Measurements from ENCODE around the gene RGL2. TPM values are rescaled to one million over a fixed set of nuclear protein-coding genes. Genes with fewer than 3 reads are reported as not detected.
"Not testable (repeated sequence)": the region's sequence is repeated elsewhere in the genome, so short reads cannot be mapped to it uniquely, and the experiment has no call there.

Gene RGL2
- total RNA-seq, 1 donor from 2014 or later = 112 TPM

DNA sequence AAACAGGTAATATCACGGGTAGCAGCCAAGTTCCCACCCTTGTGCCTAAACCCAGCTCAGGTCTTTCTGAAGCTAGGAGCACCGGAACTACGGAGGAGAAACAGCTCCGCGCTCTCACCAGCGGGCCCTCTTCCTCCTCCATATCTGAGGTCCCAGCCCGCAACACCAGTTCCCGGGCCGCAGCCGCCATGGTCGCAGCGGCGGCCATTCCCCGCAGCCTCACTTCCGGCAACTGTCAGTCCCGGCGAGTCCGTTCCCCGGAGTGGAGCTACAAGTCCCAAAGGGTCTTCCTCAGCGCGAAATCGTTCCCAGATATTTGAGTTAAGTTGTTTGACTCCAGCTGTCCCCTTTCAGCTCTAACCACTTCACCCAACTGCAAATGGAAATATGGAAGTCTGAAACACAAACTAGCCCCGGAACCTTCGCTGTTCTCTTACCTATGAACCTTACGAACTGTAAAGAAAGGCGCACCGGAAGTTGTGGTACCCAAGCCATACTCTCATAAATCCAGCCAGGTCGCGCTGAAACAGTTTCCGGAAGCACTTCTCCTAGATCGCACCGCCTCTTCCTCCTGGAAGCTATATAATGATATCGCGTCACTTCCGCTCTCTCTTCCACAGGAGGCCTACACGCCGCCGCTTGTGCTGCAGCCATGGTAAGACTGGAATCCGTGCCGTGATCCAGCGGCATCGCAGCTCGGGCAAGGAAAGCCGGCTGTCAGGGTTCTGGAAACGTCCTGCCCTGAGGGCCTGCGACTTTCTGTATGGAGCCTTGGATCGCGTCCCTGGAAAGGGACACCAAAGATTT, 27.1 kb downstream of the RGL2 start, which contains the start of the genes RPS18 and VPS52:
TSS of gene RPS18 (plus strand) at position 608 of the 807 bp plus-strand sequence. CDS start at position 653, 45 bp downstream.
TSS of gene VPS52 (minus strand) at position 409 of the 807 bp plus-strand sequence. CDS start at position 208, 201 bp downstream.
- H3K36me3 Mint-ChIP-seq = peaks cover 23% of the 10 kb centered on the region
- TF ChIP-seq, protein P1, sequence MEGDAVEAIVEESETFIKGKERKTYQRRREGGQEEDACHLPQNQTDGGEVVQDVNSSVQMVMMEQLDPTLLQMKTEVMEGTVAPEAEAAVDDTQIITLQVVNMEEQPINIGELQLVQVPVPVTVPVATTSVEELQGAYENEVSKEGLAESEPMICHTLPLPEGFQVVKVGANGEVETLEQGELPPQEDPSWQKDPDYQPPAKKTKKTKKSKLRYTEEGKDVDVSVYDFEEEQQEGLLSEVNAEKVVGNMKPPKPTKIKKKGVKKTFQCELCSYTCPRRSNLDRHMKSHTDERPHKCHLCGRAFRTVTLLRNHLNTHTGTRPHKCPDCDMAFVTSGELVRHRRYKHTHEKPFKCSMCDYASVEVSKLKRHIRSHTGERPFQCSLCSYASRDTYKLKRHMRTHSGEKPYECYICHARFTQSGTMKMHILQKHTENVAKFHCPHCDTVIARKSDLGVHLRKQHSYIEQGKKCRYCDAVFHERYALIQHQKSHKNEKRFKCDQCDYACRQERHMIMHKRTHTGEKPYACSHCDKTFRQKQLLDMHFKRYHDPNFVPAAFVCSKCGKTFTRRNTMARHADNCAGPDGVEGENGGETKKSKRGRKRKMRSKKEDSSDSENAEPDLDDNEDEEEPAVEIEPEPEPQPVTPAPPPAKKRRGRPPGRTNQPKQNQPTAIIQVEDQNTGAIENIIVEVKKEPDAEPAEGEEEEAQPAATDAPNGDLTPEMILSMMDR (IDR thresholded peaks at IDR 0.05; ENCODE audit: unreplicated experiment) = no peak
- peak within 1 kb of the TSS; percentile 98 for H3K4me3 Mint-ChIP-seq
- DNase-seq (ENCODE audit: low spot score in 2 of 2, unreplicated experiment in 2 of 2) = peak; percentile 85 to 86
- H3K27me3 Mint-ChIP-seq (ENCODE audit: low read depth) = no peaks in the 10 kb centered on the region
- no peaks in the 10 kb centered on the region for H3K9me3 Mint-ChIP-seq
- H3K4me1 Mint-ChIP-seq = peaks cover 49% of the 10 kb centered on the region
- H3K27ac Mint-ChIP-seq = peak within 1 kb of the TSS; percentile 99

DNA sequence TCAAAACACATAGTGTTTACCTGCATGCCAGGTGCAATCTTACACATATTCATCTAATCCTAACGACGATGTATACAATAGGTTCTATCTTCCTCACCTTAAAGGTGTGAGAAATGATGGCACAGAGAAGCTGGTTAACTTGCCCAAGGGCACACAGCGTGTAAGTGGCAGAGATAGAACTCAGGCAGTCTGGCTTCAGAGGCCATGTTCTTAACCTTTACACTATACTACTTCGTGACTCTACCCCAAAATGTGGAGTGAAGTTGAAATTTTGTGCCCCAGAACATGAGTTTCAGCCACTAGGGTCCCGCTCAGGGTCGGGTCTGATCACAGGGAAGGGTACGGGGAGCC, 27.6 kb downstream of the RGL2 start:
- peaks cover 43% of the 10 kb centered on the region for H3K4me1 Mint-ChIP-seq
- TF ChIP-seq, protein P1 (IDR thresholded peaks at IDR 0.05; ENCODE audit: unreplicated experiment) = no peak
- no peaks in the 10 kb centered on the region for H3K27me3 Mint-ChIP-seq (ENCODE audit: low read depth)
- peaks cover 24% of the 10 kb centered on the region for H3K36me3 Mint-ChIP-seq
- DNase-seq (ENCODE audit: low spot score in 2 of 2, unreplicated experiment in 2 of 2) = no peak
- peak overlapping the region; percentile 98 for H3K4me3 Mint-ChIP-seq
- H3K27ac Mint-ChIP-seq = peak overlapping the region; percentile 99
- H3K9me3 Mint-ChIP-seq = no peaks in the 10 kb centered on the region

DNA sequence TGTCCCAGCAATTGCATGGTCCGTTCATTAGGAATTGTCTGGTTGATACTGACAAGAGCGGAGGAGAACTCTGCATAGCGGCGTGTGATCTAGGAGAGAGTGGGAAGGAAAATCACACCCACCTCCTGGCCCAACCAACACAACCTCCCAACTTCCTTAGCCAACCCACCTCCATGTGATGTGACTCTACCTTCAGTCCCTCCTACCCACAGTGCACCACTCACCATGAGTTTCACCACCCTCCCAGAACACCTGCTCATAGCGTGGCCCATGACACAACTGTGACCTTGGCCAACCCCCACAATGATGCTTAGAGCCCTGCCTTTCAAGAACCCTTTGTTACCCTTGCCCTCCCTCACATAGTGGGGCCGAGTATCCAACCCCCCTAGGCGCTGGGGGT, 34.7 kb downstream of the RGL2 start:
- DNase-seq (ENCODE audit: low spot score in 2 of 2, unreplicated experiment in 2 of 2) = no peak
- H3K27me3 Mint-ChIP-seq (ENCODE audit: low read depth) = no peaks in the 10 kb centered on the region
- H3K4me1 Mint-ChIP-seq = no peaks in the 10 kb centered on the region
- H3K27ac Mint-ChIP-seq = no peak overlapping the region
- H3K4me3 Mint-ChIP-seq = no peak overlapping the region
- H3K9me3 Mint-ChIP-seq = no peaks in the 10 kb centered on the region
- H3K36me3 Mint-ChIP-seq = peaks cover 49% of the 10 kb centered on the region
- TF ChIP-seq, protein P1 (IDR thresholded peaks at IDR 0.05; ENCODE audit: unreplicated experiment) = no peak

DNA sequence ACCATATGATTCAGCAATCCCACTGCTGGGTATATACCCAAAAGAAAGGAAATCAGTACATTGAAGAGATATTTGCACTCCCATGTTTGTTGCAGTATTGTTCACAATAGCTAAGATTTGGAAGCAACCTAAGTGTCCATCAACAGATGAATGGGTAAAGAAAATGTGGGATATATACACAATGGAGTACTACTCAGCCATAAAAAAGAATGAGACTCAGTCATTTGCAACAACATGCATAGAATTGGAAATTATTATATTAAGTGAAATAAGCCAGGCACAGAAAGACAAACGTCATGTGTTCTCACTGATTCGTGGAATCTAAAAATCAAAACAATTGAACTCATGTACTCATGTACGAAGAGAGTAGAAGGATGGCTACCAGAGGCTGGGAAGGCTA, 36.3 kb downstream of the RGL2 start:
- not testable (repeated sequence) for H3K27ac Mint-ChIP-seq; DNase-seq (ENCODE audit: low spot score in 2 of 2, unreplicated experiment in 2 of 2); H3K4me3 Mint-ChIP-seq; H3K27me3 Mint-ChIP-seq (ENCODE audit: low read depth); H3K9me3 Mint-ChIP-seq; H3K4me1 Mint-ChIP-seq
- H3K36me3 Mint-ChIP-seq = peaks cover 45% of the 10 kb centered on the region

DNA sequence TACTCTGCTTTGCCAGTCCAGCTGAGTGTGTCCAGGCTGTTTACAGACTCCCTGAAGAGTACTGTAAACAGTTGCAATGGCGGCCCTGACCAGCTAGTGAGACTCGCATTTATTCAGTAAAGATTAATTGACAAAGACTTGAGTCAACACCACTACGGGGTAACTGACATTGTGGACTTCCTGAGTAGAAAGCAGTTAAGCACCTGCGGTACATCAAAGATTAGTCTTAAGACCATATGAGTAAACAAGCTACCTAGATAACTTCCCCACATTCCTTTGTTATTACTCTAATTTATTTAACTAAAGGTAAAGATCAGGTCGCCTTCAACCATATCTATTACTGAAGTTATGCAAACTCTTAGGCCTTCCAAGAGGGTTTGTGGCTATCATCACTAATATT, 39.7 kb downstream of the RGL2 start:
- no peaks in the 10 kb centered on the region for H3K9me3 Mint-ChIP-seq
- no peaks in the 10 kb centered on the region for H3K4me1 Mint-ChIP-seq
- H3K27ac Mint-ChIP-seq = no peak overlapping the region
- H3K4me3 Mint-ChIP-seq = no peak overlapping the region
- peaks cover 42% of the 10 kb centered on the region for H3K36me3 Mint-ChIP-seq
- H3K27me3 Mint-ChIP-seq (ENCODE audit: low read depth) = no peaks in the 10 kb centered on the region
- no peak for DNase-seq (ENCODE audit: low spot score in 2 of 2, unreplicated experiment in 2 of 2)
- TF ChIP-seq, protein P1 (IDR thresholded peaks at IDR 0.05; ENCODE audit: unreplicated experiment) = no peak

DNA sequence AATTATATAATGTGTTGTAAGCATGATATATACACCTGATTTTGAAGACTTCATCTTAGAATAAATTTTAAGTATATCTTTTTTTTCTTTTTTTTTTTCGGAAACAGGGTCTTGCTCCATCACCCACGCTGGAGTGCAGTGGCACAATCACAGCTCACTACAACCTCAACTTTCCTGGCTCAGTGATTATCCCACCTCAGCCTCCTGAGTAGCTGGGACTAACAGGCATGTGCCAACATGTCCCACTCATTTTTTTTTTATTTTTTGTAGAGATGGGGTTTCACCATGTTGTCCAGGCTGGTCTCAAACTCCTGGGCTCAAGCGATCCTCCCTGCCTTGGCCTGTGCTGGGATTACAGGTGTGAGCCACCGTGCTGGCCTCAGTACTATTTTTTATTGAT, 44.2 kb downstream of the RGL2 start:
- H3K27me3 Mint-ChIP-seq (ENCODE audit: low read depth) = no peaks in the 10 kb centered on the region
- H3K36me3 Mint-ChIP-seq = peaks cover 39% of the 10 kb centered on the region
- no peak overlapping the region for H3K4me3 Mint-ChIP-seq
- no peak for DNase-seq (ENCODE audit: low spot score in 2 of 2, unreplicated experiment in 2 of 2)
- TF ChIP-seq, protein P1 (IDR thresholded peaks at IDR 0.05; ENCODE audit: unreplicated experiment) = no peak
- no peak overlapping the region for H3K27ac Mint-ChIP-seq
- no peaks in the 10 kb centered on the region for H3K9me3 Mint-ChIP-seq
- peaks cover 7% of the 10 kb centered on the region for H3K4me1 Mint-ChIP-seq

Measured in mesothelial cell of epicardium (in vitro differentiated cells).